HepG2 (cell line): ENCODE data around the gene TUBAL3. TPM values are rescaled to one million over a fixed set of nuclear protein-coding genes. Genes with fewer than 3 reads are reported as not detected.

Experiments
- ATAC-seq: fragments of 200-7000 bp; cut with Tn5 transposase; 3 replicates; pipeline ENCODE4 v1.9.1; 2020; ENCODE audit warnings: mild to moderate bottlenecking, moderate library complexity
- BruUV-seq: library from RNA; stranded (reverse); fragments of 400-500 nt; replicated peaks from 2 replicates; lab custom pipeline; 2021; lab: Mats Ljungman, UMichigan
- CTCF ChIA-PET: fragments of 300-600 bp; formaldehyde crosslinking; extraction: SDS; loops from one replicate; lab custom pipeline; 2021; ENCODE audit warnings: low total read pairs, inconsistent platforms, low intra/inter-chr PET ratio; lab: Yijun Ruan, JAX
- POLR2A ChIA-PET: fragments of 350-600 bp; sonication (Branson Sonifier 250); formaldehyde crosslinking; loops from one replicate; lab custom pipeline; 2020; ENCODE audit warnings: antibody characterized with exemption, inconsistent platforms; lab: Yijun Ruan, JAX
- DNase-seq: peaks from one replicate; pipeline ENCODE4 v3.0.0-alpha.2; 2015; ENCODE audit warnings: low spot score
- FAIRE-seq: peaks from 3 replicates; lab custom pipeline; 2011; peaks lifted over from hg19 to GRCh38; lab: Jason Lieb, UNC
- H2AFZ ChIP-seq: one replicate; pipeline ENCODE4 v1.6.1; 2011; ENCODE audit warnings: low read length, inconsistent platforms
- H3K27ac ChIP-seq: fragments of 300-600 bp; 3 replicates; pipeline ENCODE4 v1.8.0; 2011; ENCODE audit warnings: mixed run types, mild to moderate bottlenecking, mixed read lengths, low read length, inconsistent platforms; ENCODE audit not compliant: insufficient read depth; ENCODE audit errors: extremely low read length
- H3K27me3 ChIP-seq, 2 experiments: fragments of 200-600 bp in 1 of 2; 2 replicates in 1 of 2; 3 replicates in 1 of 2; pipeline versions ENCODE4 v1.6.0 to v1.8.0; 2011; ENCODE audit warnings: low read length in 2 of 2, mild to moderate bottlenecking in 2 of 2, moderate library complexity in 2 of 2, inconsistent platforms in 1 of 2; ENCODE audit not compliant: insufficient read depth in 2 of 2, control insufficient read depth in 1 of 2
- H3K36me3 ChIP-seq, 2 experiments: fragments of 200-600 bp in 1 of 2; replicated peaks in 1 of 2; 2 replicates in 1 of 2; 3 replicates in 1 of 2; pipeline versions ENCODE4 v1.5.1 to v1.8.0; 2011; ENCODE audit warnings: low read length in 2 of 2, inconsistent platforms in 1 of 2; ENCODE audit not compliant: insufficient read depth in 2 of 2, control insufficient read depth in 1 of 2
- H3K4me1 ChIP-seq: 2 replicates; pipeline ENCODE4 v1.5.1; 2012; ENCODE audit warnings: low read length, inconsistent platforms; ENCODE audit not compliant: insufficient read depth
- H3K4me2 ChIP-seq: 2 replicates; pipeline ENCODE4 v1.6.0; 2011; ENCODE audit warnings: low read depth, low read length, inconsistent platforms
- H3K4me3 ChIP-seq, 3 experiments: fragments of 200-600 bp in 1 of 3; sonication (generic), shearing (Covaris generic) in 1 of 3; replicated peaks in 1 of 3; 2 replicates each; pipeline ENCODE4 v1.5.1; 2011 to 2016; ENCODE audit warnings: low read length in 3 of 3, inconsistent platforms in 2 of 3, low read depth in 2 of 3, mild to moderate bottlenecking in 2 of 3, control low read depth in 1 of 3, mixed read lengths in 1 of 3; ENCODE audit not compliant: insufficient read depth in 1 of 3
- H3K79me2 ChIP-seq: one replicate; pipeline ENCODE4 v1.6.1; 2011; ENCODE audit warnings: low read length, inconsistent platforms; ENCODE audit not compliant: insufficient read depth
- H3K9ac ChIP-seq: 2 replicates; pipeline ENCODE4 v1.6.0; 2011; ENCODE audit warnings: mild to moderate bottlenecking, low read depth, low read length, inconsistent platforms; ENCODE audit not compliant: insufficient read depth
- H3K9me3 ChIP-seq: 2 replicates; pipeline ENCODE4 v1.5.1; 2012; ENCODE audit warnings: mild to moderate bottlenecking, low read length
- H4K20me1 ChIP-seq: 2 replicates; pipeline ENCODE4 v1.6.0; 2011; ENCODE audit warnings: inconsistent platforms, mild to moderate bottlenecking, low read length, moderate library complexity; ENCODE audit not compliant: insufficient read depth
- IRX3 ChIP-seq: sonication (generic); formaldehyde crosslinking; IDR thresholded peaks from 2 replicates; pipeline ENCODE4 v1.8.1; 2023; ENCODE audit warnings: mild to moderate bottlenecking, low read depth, missing genetic modification reagents, borderline replicate concordance
- STAG1 ChIP-seq: sonication (generic); formaldehyde crosslinking; IDR thresholded peaks from 2 replicates; pipeline ENCODE4 v1.4.0; 2020; ENCODE audit warnings: missing genetic modification reagents
- YEATS2 ChIP-seq: sonication (generic); formaldehyde crosslinking; IDR thresholded peaks from 2 replicates; pipeline ENCODE4 v1.4.0; 2020; ENCODE audit warnings: missing genetic modification reagents, borderline replicate concordance
- ZNF557 ChIP-seq: sonication (generic); formaldehyde crosslinking; IDR thresholded peaks from 2 replicates; pipeline ENCODE4 v1.4.0; 2020; ENCODE audit warnings: missing genetic modification reagents
- WGBS: methylation state at CpG from one replicate; pipeline ENCODE4 v1.1.6; 2017; ENCODE audit warnings: low lambda C conversion rate; 5-methylcytosine and 5-hydroxymethylcytosine counted together
- in situ Hi-C: cut with HindIII; loops from 2 replicates; pipeline ENCODE4 v1.10.0; 2017; ENCODE audit warnings: low pct_unique_long_range_greater_than_20kb; ENCODE audit not compliant: extremely low pct_ligation_motif_present
- intact Hi-C: fragments of 100-400 bp; cut with micrococcal nuclease; formaldehyde crosslinking; loops from one replicate; pipeline ENCODE4 v1.10.0; 2022; ENCODE audit not compliant: unreplicated experiment
- polyA plus RNA-seq, 8 experiments: library from polyadenylated mRNA; depleted of rRNA in 3 of 8; stranded (reverse) in 7 of 8; unstranded in 1 of 8; fragments of >200 nt; fragmentation: Illumina TruSeq in 4 of 8; extraction: Trizol in 4 of 8; gene quantifications; 2 replicates each; pipeline versions ENCODE4 v1.2.1 to v1.2.3, GENCODE V29; 2011 to 2016; ENCODE audit warnings: low read depth in 4 of 8, missing spikeins in 1 of 8, mixed read lengths in 1 of 8; ENCODE audit not compliant: insufficient read depth in 1 of 8
- total RNA-seq, 5 experiments: library from RNA; depleted of rRNA; stranded (reverse); fragments of >200 nt; fragmentation: Illumina TruSeq; extraction: Trizol; gene quantifications; 2 replicates each; pipeline ENCODE4 v1.2.3, GENCODE V29; 2016; ENCODE audit warnings: low read depth in 1 of 5

TUBAL3 gene
- total and polyA plus RNA-seq, 2 of the 13 experiments (the other 11 are each of a cell fraction or from before 2014, with no cell fraction given), result 0.07 to 0.26 TPM

GRCh38 chr10:5354068-5354467, 50.6 kb downstream of the TUBAL3 start:
- Histone ChIP-seq H3K4me2 (no peak overlapping the region), H2AFZ (no peak overlapping the region), H3K9ac (no peak overlapping the region), H3K4me1 (no peaks in the 10 kb centered on the region), H3K79me2 (no peaks in the 10 kb centered on the region), H3K4me3 (no peak overlapping the region), H3K9me3 (no peaks in the 10 kb centered on the region), H3K27me3 (peaks cover 3 to 44% of the 10 kb centered on the region in 2 experiments; a peak in 4 of 5 replicates), H3K36me3 (no peaks in the 10 kb centered on the region), H4K20me1 (no peaks in the 10 kb centered on the region), H3K27ac (no peak overlapping the region)
- TF ChIP-seq YEATS2 (CRISPR knock-in tag), result no peak
- no peak for TF ChIP-seq ZNF557 (CRISPR knock-in tag)
- no TSS peak for BruUV-seq
- FAIRE-seq (no peak), ATAC-seq (no peak), DNase-seq (no peak)
- POLR2A ChIA-PET, result no interaction called here
- CTCF ChIA-PET, result no interaction called here
- 13% methylated on average over 3 of the region's 3 CpGs for WGBS
- in situ Hi-C loops, result no loop called here
- intact Hi-C loops, result no loop called here

- no peaks in the 10 kb centered on the region for H3K36me3 ChIP-seq
- H3K4me1 ChIP-seq, result no peaks in the 10 kb centered on the region
- in situ Hi-C loops, result no loop called here
- BruUV-seq, result no TSS peak
- no peak overlapping the region for H3K4me3 ChIP-seq
- WGBS, result 4% methylated on average over 2 of the region's 2 CpGs
- H3K9me3 ChIP-seq, result no peaks in the 10 kb centered on the region
- H3K79me2 ChIP-seq, result no peaks in the 10 kb centered on the region
- DNase-seq (no peak), FAIRE-seq (no peak), ATAC-seq (no peak)
- TF ChIP-seq STAG1 (CRISPR knock-in tag) (no peak), IRX3 (CRISPR knock-in tag) (no peak)
- ChIA-PET CTCF (no interaction called here), POLR2A (no interaction called here)
- no peaks in the 10 kb centered on the region for H4K20me1 ChIP-seq
- intact Hi-C loops, result no loop called here
- H3K27ac ChIP-seq, result no peak overlapping the region
- H3K27me3 ChIP-seq, result peaks cover 1 to 48% of the 10 kb centered on the region in 2 experiments; a peak in 3 of 5 replicates
- no peak overlapping the region for H2AFZ ChIP-seq
- H3K9ac ChIP-seq, result no peak overlapping the region
- no peak overlapping the region for H3K4me2 ChIP-seq
These were observed 55.3 kb downstream of the TUBAL3 start for GRCh38 chr10:5349362-5349761.
